Epithelial cell of esophagus (primary cell): Measurements from ENCODE around the gene MANF.
A peak's percentile ranks its signal among the peaks of the same experiment; 100 is the strongest.

Experiments used
- DNase-seq: peaks from one replicate; pipeline ENCODE4 v3.0.0; 2010; ENCODE audit warnings: low read depth
- H3K4me3 ChIP-seq: 2 replicates; pipeline ENCODE4 v1.5.1; 2011; ENCODE audit warnings: mild to moderate bottlenecking, low read length, control low read depth
- CTCF ChIP-seq: IDR thresholded peaks from 2 replicates; pipeline ENCODE4 v1.5.1; 2011; ENCODE audit warnings: low read depth, mild to moderate bottlenecking, low read length, control low read depth, inconsistent platforms; ENCODE audit not compliant: insufficient read depth; ENCODE audit errors: missing control alignments

The MANF gene

GRCh38 chr3:51434746-51435327 lies 49.7 kb downstream of the MANF start:
- peak; percentile 77 for DNase-seq
- TF ChIP-seq CTCF: peak; percentile 83

GRCh38 chr3:51436998-51437639 lies 52.0 kb downstream of the MANF start:
- TF ChIP-seq CTCF: no peak
- H3K4me3 ChIP-seq: no peak overlapping the region
- DNase-seq: peak; percentile 67

More at GRCh38 chr3:51434746-51435327, 49.7 kb downstream of the MANF start:
- H3K4me3 ChIP-seq: no peak overlapping the region
